Activated CD4-positive, alpha-beta T cell treated with anti-CD3 and anti-CD28 coated beads, Interleukin-2, amount 50 U/mL, for 16 hours (primary cell): ENCODE measurements around the gene ACVR1.
"Not testable (repeated sequence)": the region's sequence is repeated elsewhere in the genome, so short reads cannot be mapped to it uniquely, and the experiment has no call there.

Experiments
- DNase-seq: peaks from one replicate; pipeline ENCODE4 v3.0.0-alpha.2; 2020

Gene ACVR1

GRCh38 chr2:157849591-157849990 is 26.5 kb downstream of the ACVR1 start:
- no peak for DNase-seq

GRCh38 chr2:157848213-157848612 is 27.9 kb downstream of the ACVR1 start:
- no peak for DNase-seq

GRCh38 chr2:157845081-157845480 is 31.0 kb downstream of the ACVR1 start:
- DNase-seq: no peak

GRCh38 chr2:157843935-157844334 is 32.2 kb downstream of the ACVR1 start:
- no peak for DNase-seq

GRCh38 chr2:157843081-157843480 is 33.0 kb downstream of the ACVR1 start:
- DNase-seq: no peak

GRCh38 chr2:157842106-157842879 is 33.8 kb downstream of the ACVR1 start:
- DNase-seq: no peak

- no peak for DNase-seq
These were observed 34.6 kb downstream of the ACVR1 start for GRCh38 chr2:157841485-157841884.

GRCh38 chr2:157840568-157841156 is 35.5 kb downstream of the ACVR1 start:
- no peak for DNase-seq

- no peak for DNase-seq
These were observed 36.3 kb downstream of the ACVR1 start for GRCh38 chr2:157839822-157840221.

GRCh38 chr2:157839162-157839801 is 36.8 kb downstream of the ACVR1 start:
- no peak for DNase-seq

- peak; percentile 42 for DNase-seq
These were observed 37.5 kb downstream of the ACVR1 start for GRCh38 chr2:157838442-157839161.

- no peak for DNase-seq
These were observed 38.2 kb downstream of the ACVR1 start for GRCh38 chr2:157837851-157838441.

GRCh38 chr2:157836531-157836930 is 39.6 kb downstream of the ACVR1 start:
- no peak for DNase-seq

- no peak for DNase-seq
These were observed 40.7 kb downstream of the ACVR1 start for GRCh38 chr2:157835425-157835824.

GRCh38 chr2:157835006-157835405 is 41.1 kb downstream of the ACVR1 start:
- no peak for DNase-seq

GRCh38 chr2:157833721-157834120 is 42.4 kb downstream of the ACVR1 start:
- DNase-seq: no peak

GRCh38 chr2:157831573-157832315 is 44.4 kb downstream of the ACVR1 start:
- no peak for DNase-seq

- no peak for DNase-seq
These were observed 45.2 kb downstream of the ACVR1 start for GRCh38 chr2:157830696-157831570.

GRCh38 chr2:157830266-157830665 is 45.9 kb downstream of the ACVR1 start:
- DNase-seq: no peak

GRCh38 chr2:157827377-157827776 is 48.8 kb downstream of the ACVR1 start:
- no peak for DNase-seq

- DNase-seq: not testable (repeated sequence)
These were observed 49.5 kb downstream of the ACVR1 start for GRCh38 chr2:157826644-157827043.
